ENCODE data around the gene GLP1R. TPM values are rescaled to one million over a fixed set of nuclear protein-coding genes. Genes with fewer than 3 reads are reported as not detected.
"Not testable (repeated sequence)": the region's sequence is repeated elsewhere in the genome, so short reads cannot be mapped to it uniquely, and the experiment has no call there.

Gene GLP1R
- total and polyA plus RNA-seq, 3 experiments from 2014 or later, result not detected

GRCh38 chr6:39114704-39115599, 66.4 kb downstream of the GLP1R start, which contains the start of gene SAYSD1:
TSS of gene SAYSD1 (minus strand) at chr6:39115186. CDS start at chr6:39115089, 97 bp downstream.
- Mint-ChIP-seq H3K27me3 (peaks cover 0 to 2% of the 10 kb centered on the region in 2 donors), H3K27ac (peak within 1 kb of the TSS; percentile 92 to 99 (median 98)), H3K36me3 (peaks cover 0 to 12% (median 8%) of the 10 kb centered on the region in 3 donors), H3K9me3 (no peaks in the 10 kb centered on the region), H3K4me1 (peaks cover 37 to 55% (median 55%) of the 10 kb centered on the region in 3 donors), H3K4me3 (peak within 1 kb of the TSS; percentile 90 to 99 (median 96))
- Histone ChIP-seq H3K9me3 (ENCODE audit: low read length) (no peaks in the 10 kb centered on the region), H3K4me1 (ENCODE audit: insufficient read depth, low read length) (peaks cover 34% of the 10 kb centered on the region), H3K36me3 (ENCODE audit: insufficient read depth, low read length) (no peaks in the 10 kb centered on the region), H3K4me3 (ENCODE audit: low read length) (peak within 1 kb of the TSS; percentile 71), H3K27me3 (ENCODE audit: insufficient read depth, low read length, poor library complexity, severe bottlenecking) (no peaks in the 10 kb centered on the region), H3K27ac (ENCODE audit: low read depth, low read length) (peak within 1 kb of the TSS; percentile 88)
- ChIA-PET POLR2A (interaction anchor here (0.6 to 0.7 kb wide), 3 partner anchors 9 to 476 kb away, joined by 3 to 4 read pairs (median 3); partner anchors contain the start of gene BTBD9), CTCF (no interaction called here)
- DNase-seq, result peak; percentile 84 to 94 (median 91)

- CTCF ChIA-PET, result no interaction called here
- no peaks in the 10 kb centered on the region for H3K9me3 Mint-ChIP-seq
Observed at GRCh38 chr6:39118921-39119320, 70.3 kb downstream of the GLP1R start.

GRCh38 chr6:39124114-39124513, 75.5 kb downstream of the GLP1R start:
- H3K4me3 ChIP-seq (ENCODE audit: low read length), result no peak overlapping the region
- H3K27ac ChIP-seq (ENCODE audit: low read depth, low read length), result no peak overlapping the region
- Mint-ChIP-seq H3K36me3 (peaks cover 0 to 4% (median 0%) of the 10 kb centered on the region in 3 donors), H3K27me3 (peaks cover 7 to 21% of the 10 kb centered on the region in 2 donors), H3K4me1 (no peaks in the 10 kb centered on the region), H3K27ac (no peak overlapping the region), H3K9me3 (no peaks in the 10 kb centered on the region), H3K4me3 (no peak overlapping the region)
- no peaks in the 10 kb centered on the region for H3K4me1 ChIP-seq (ENCODE audit: insufficient read depth, low read length)
- ChIA-PET POLR2A (interaction anchor here (1.3 kb wide), 1 partner anchor 9 kb away, joined by 3 read pairs; the partner anchor contains the start of gene SAYSD1), CTCF (interaction anchor here (1.1 kb wide), 1 partner anchor 45 kb away, joined by 3 read pairs; no protein-coding TSS in a partner anchor)
- no peaks in the 10 kb centered on the region for H3K36me3 ChIP-seq (ENCODE audit: insufficient read depth, low read length)
- no peaks in the 10 kb centered on the region for H3K9me3 ChIP-seq (ENCODE audit: low read length)
- no peak for DNase-seq
- no peaks in the 10 kb centered on the region for H3K27me3 ChIP-seq (ENCODE audit: insufficient read depth, low read length, poor library complexity, severe bottlenecking)

More at GRCh38 chr6:39118921-39119320, 70.3 kb downstream of the GLP1R start:
- H3K4me3 ChIP-seq (ENCODE audit: low read length), result no peak overlapping the region
- peaks cover 10 to 17% (median 16%) of the 10 kb centered on the region in 3 donors for H3K4me1 Mint-ChIP-seq
- no peaks in the 10 kb centered on the region for H3K36me3 ChIP-seq (ENCODE audit: insufficient read depth, low read length)
- DNase-seq, result no peak
- POLR2A ChIA-PET, result no interaction called here
- no peak overlapping the region for H3K27ac ChIP-seq (ENCODE audit: low read depth, low read length)
- H3K9me3 ChIP-seq (ENCODE audit: low read length), result no peaks in the 10 kb centered on the region
- H3K4me1 ChIP-seq (ENCODE audit: insufficient read depth, low read length), result peaks cover 9% of the 10 kb centered on the region
- H3K27ac Mint-ChIP-seq, result no peak overlapping the region
- H3K4me3 Mint-ChIP-seq, result no peak overlapping the region
- no peaks in the 10 kb centered on the region for H3K27me3 ChIP-seq (ENCODE audit: insufficient read depth, low read length, poor library complexity, severe bottlenecking)
- peaks cover 5 to 6% of the 10 kb centered on the region in 2 donors for H3K27me3 Mint-ChIP-seq
- H3K36me3 Mint-ChIP-seq, result peaks cover 0 to 5% (median 0%) of the 10 kb centered on the region in 3 donors

DNA sequence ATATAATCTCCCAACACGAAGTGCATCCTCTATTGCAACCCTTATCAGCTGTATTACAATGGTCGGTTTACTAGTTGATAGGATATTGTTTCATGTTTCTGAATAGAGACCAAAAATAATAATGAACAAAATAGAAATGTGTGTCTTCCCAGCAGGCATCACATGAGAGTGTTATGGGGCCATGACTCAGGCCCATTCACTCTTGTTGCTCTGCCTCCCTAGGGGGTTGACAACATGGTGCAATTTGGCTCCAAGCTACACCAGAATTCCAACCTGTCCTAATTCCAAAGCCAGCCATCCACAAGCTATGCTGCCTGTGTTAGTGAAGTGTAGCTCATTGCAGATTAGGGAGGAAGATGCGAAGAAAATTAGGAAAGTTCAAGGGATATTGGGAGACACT, 79.5 kb downstream of the GLP1R start:
- Mint-ChIP-seq H3K27me3 (peaks cover 9 to 24% of the 10 kb centered on the region in 2 donors), H3K36me3 (peaks cover 0 to 8% (median 0%) of the 10 kb centered on the region in 3 donors), H3K27ac (peak overlapping the region in 1 of 8 donors; percentile 1), H3K4me3 (no peak overlapping the region), H3K4me1 (no peaks in the 10 kb centered on the region), H3K9me3 (peaks cover 0 to 3% (median 2%) of the 10 kb centered on the region in 5 donors)
- DNase-seq, result no peak
- no peaks in the 10 kb centered on the region for H3K36me3 ChIP-seq (ENCODE audit: insufficient read depth, low read length)
- no peaks in the 10 kb centered on the region for H3K27me3 ChIP-seq (ENCODE audit: insufficient read depth, low read length, poor library complexity, severe bottlenecking)
- H3K4me3 ChIP-seq (ENCODE audit: low read length), result no peak overlapping the region
- H3K4me1 ChIP-seq (ENCODE audit: insufficient read depth, low read length), result no peaks in the 10 kb centered on the region
- no peaks in the 10 kb centered on the region for H3K9me3 ChIP-seq (ENCODE audit: low read length)
- ChIA-PET CTCF (no interaction called here), POLR2A (no interaction called here)
- no peak overlapping the region for H3K27ac ChIP-seq (ENCODE audit: low read depth, low read length)

DNA sequence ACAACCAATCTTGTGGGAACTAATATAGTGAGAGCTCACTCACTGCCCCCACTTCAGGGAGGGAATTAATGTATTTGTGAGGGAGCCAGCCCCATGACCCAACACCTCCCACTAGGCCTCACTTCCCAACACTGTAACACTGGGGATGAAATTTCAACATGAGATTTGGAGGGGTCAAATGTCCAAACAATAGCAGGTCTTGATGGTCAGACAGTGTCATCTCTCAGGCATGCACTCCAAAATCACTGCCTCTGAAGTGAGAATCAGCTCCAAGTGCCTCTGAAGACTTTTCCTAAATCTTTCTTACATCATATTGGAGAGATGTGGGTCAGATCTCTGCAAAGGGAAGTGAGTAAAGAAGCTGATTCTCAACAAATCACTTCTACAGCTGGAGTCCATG, 80.3 kb downstream of the GLP1R start:
- peaks cover 0 to 8% (median 0%) of the 10 kb centered on the region in 3 donors for H3K36me3 Mint-ChIP-seq
- H3K4me3 ChIP-seq (ENCODE audit: low read length), result no peak overlapping the region
- no peak overlapping the region for H3K27ac ChIP-seq (ENCODE audit: low read depth, low read length)
- peaks cover 0 to 3% (median 2%) of the 10 kb centered on the region in 5 donors for H3K9me3 Mint-ChIP-seq
- no peaks in the 10 kb centered on the region for H3K4me1 Mint-ChIP-seq
- H3K27me3 Mint-ChIP-seq, result peaks cover 9 to 21% of the 10 kb centered on the region in 2 donors
- CTCF ChIA-PET, result no interaction called here
- H3K27me3 ChIP-seq (ENCODE audit: insufficient read depth, low read length, poor library complexity, severe bottlenecking), result no peaks in the 10 kb centered on the region
- no peaks in the 10 kb centered on the region for H3K9me3 ChIP-seq (ENCODE audit: low read length)
- no peaks in the 10 kb centered on the region for H3K4me1 ChIP-seq (ENCODE audit: insufficient read depth, low read length)
- POLR2A ChIA-PET, result no interaction called here
- DNase-seq, result no peak
- H3K36me3 ChIP-seq (ENCODE audit: insufficient read depth, low read length), result no peaks in the 10 kb centered on the region
- H3K4me3 Mint-ChIP-seq, result no peak overlapping the region
- H3K27ac Mint-ChIP-seq, result no peak overlapping the region

- H3K9me3 ChIP-seq (ENCODE audit: low read length), result no peaks in the 10 kb centered on the region
- no peak overlapping the region for H3K4me3 Mint-ChIP-seq
- peaks cover 0 to 8% (median 0%) of the 10 kb centered on the region in 3 donors for H3K36me3 Mint-ChIP-seq
- peaks cover 5 to 8% of the 10 kb centered on the region in 2 donors for H3K27me3 Mint-ChIP-seq
- H3K9me3 Mint-ChIP-seq, result peaks cover 0 to 3% (median 2%) of the 10 kb centered on the region in 5 donors
- no peaks in the 10 kb centered on the region for H3K4me1 ChIP-seq (ENCODE audit: insufficient read depth, low read length)
- no peak overlapping the region for H3K4me3 ChIP-seq (ENCODE audit: low read length)
- no peaks in the 10 kb centered on the region for H3K27me3 ChIP-seq (ENCODE audit: insufficient read depth, low read length, poor library complexity, severe bottlenecking)
- H3K27ac Mint-ChIP-seq, result no peak overlapping the region
- ChIA-PET POLR2A (no interaction called here), CTCF (no interaction called here)
- no peak overlapping the region for H3K27ac ChIP-seq (ENCODE audit: low read depth, low read length)
- H3K36me3 ChIP-seq (ENCODE audit: insufficient read depth, low read length), result no peaks in the 10 kb centered on the region
- no peak for DNase-seq
- H3K4me1 Mint-ChIP-seq, result no peaks in the 10 kb centered on the region
Observed at GRCh38 chr6:39130691-39131090, 82.1 kb downstream of the GLP1R start.

DNA sequence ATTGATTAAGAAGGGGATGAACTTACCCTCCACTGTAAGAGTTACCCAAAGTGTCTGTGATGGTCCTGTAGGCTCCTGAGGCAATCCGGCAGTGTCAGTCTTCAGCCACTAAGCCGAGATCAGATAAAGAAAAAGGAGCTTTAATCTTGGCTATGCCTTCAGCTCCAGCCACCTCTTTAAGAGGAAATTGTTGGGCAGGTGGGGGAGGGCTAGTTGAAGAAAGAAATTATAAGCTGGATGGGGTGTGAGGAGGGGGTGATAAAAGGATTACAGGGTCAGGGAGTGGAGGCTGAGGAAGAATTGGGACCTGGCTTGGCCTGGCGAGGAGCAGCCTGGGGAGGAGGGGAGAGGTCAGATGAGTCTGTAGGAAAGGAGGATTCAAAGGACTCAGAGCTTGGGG, 86.2 kb downstream of the GLP1R start:
- POLR2A ChIA-PET; H3K27ac Mint-ChIP-seq; DNase-seq; H3K4me1 ChIP-seq (ENCODE audit: insufficient read depth, low read length); H3K36me3 Mint-ChIP-seq; H3K36me3 ChIP-seq (ENCODE audit: insufficient read depth, low read length); H3K27ac ChIP-seq (ENCODE audit: low read depth, low read length); CTCF ChIA-PET; H3K4me3 Mint-ChIP-seq; H3K4me3 ChIP-seq (ENCODE audit: low read length); H3K27me3 ChIP-seq (ENCODE audit: insufficient read depth, low read length, poor library complexity, severe bottlenecking); H3K4me1 Mint-ChIP-seq; H3K9me3 ChIP-seq (ENCODE audit: low read length): not testable (repeated sequence)
- Mint-ChIP-seq H3K9me3 (peaks cover 15 to 22% (median 20%) of the 10 kb centered on the region in 5 donors), H3K27me3 (peaks cover 10 to 21% of the 10 kb centered on the region in 2 donors)

GRCh38 chr6:39136207-39136606, 87.6 kb downstream of the GLP1R start:
- H3K27me3 ChIP-seq (ENCODE audit: insufficient read depth, low read length, poor library complexity, severe bottlenecking); H3K4me3 ChIP-seq (ENCODE audit: low read length); POLR2A ChIA-PET; H3K4me1 Mint-ChIP-seq; DNase-seq; H3K9me3 ChIP-seq (ENCODE audit: low read length); H3K36me3 Mint-ChIP-seq; H3K27ac ChIP-seq (ENCODE audit: low read depth, low read length); H3K4me3 Mint-ChIP-seq; H3K27ac Mint-ChIP-seq; CTCF ChIA-PET; H3K36me3 ChIP-seq (ENCODE audit: insufficient read depth, low read length); H3K4me1 ChIP-seq (ENCODE audit: insufficient read depth, low read length): not testable (repeated sequence)
- Mint-ChIP-seq H3K27me3 (peaks cover 9 to 33% of the 10 kb centered on the region in 2 donors), H3K9me3 (peaks cover 15 to 24% (median 20%) of the 10 kb centered on the region in 5 donors)

Measured in CD8-positive, alpha-beta memory T cell (primary cell).